ENCODE measurements around the gene COX5A. TPM values are rescaled to one million over a fixed set of nuclear protein-coding genes. Genes with fewer than 3 reads are reported as not detected.

Gene COX5A
- total and polyA plus RNA-seq, 2 experiments from 2014 or later = 190 to 885 TPM

- no peaks in the 10 kb centered on the region for H3K9me3 Mint-ChIP-seq
These were observed 40.6 kb downstream of the COX5A start for GRCh38 chr15:74897300-74897701.

GRCh38 chr15:74896316-74896715 is 41.6 kb downstream of the COX5A start:
- H3K9me3 Mint-ChIP-seq = no peaks in the 10 kb centered on the region
- Histone ChIP-seq H3K79me2 (replicated peaks; ENCODE audit: insufficient read depth) (no peaks in the 10 kb centered on the region), H3K4me3 (no peak overlapping the region), H2AFZ (no peak overlapping the region), H3F3A (replicated peaks; ENCODE audit: low read depth) (peaks cover 10% of the 10 kb centered on the region; the same call in 1 of the 2 replicates), H3K4me2 (no peak overlapping the region), H3K27ac (ENCODE audit: low read depth) (no peak overlapping the region), H4K20me1 (replicated peaks; ENCODE audit: insufficient read depth) (0 out of 2 replicates have a peak, but pooled peaks cover 3% of the 10 kb centered on the region), H3K4me1 (ENCODE audit: insufficient read depth) (no peaks in the 10 kb centered on the region), H3K36me3 (ENCODE audit: insufficient read depth) (peaks cover 12% of the 10 kb centered on the region), H3K27me3 (ENCODE audit: insufficient read depth) (no peaks in the 10 kb centered on the region), H3K9me2 (ENCODE audit: insufficient read depth) (no peaks in the 10 kb centered on the region)
- peaks cover 11% of the 10 kb centered on the region for H3K27me3 Mint-ChIP-seq (ENCODE audit: insufficient read depth, low read depth, poor library complexity)
- DNase-seq (ENCODE audit: low spot score) (no peak), ATAC-seq (no peak)
- H3K4me1 Mint-ChIP-seq = no peaks in the 10 kb centered on the region
- H3K4me3 Mint-ChIP-seq = no peak overlapping the region
- no peak overlapping the region for H3K27ac Mint-ChIP-seq
- peaks cover 62% of the 10 kb centered on the region for H3K36me3 Mint-ChIP-seq (ENCODE audit: low read depth)
- TF ChIP-seq REST (IDR thresholded peaks at IDR 0.05; ENCODE audit: unreplicated experiment) (no peak), ZNF462 (CRISPR knock-in tag; IDR thresholded peaks at IDR 0.05) (no peak), NANOG (IDR thresholded peaks at IDR 0.05; ENCODE audit: borderline replicate concordance) (no peak), EZH2phosphoT487 (IDR thresholded peaks at IDR 0.05; ENCODE audit: unreplicated experiment) (no peak), ZNF114 (CRISPR knock-in tag; IDR thresholded peaks at IDR 0.05) (no peak)

More at GRCh38 chr15:74897300-74897701, 40.6 kb downstream of the COX5A start:
- no peaks in the 10 kb centered on the region for H3K4me1 ChIP-seq (ENCODE audit: insufficient read depth)
- H3F3A ChIP-seq (replicated peaks; ENCODE audit: low read depth) = peaks cover 16% of the 10 kb centered on the region; the same call in 1 of the 2 replicates
- Mint-ChIP-seq H3K36me3 (ENCODE audit: low read depth) (peaks cover 65% of the 10 kb centered on the region), H3K4me3 (no peak overlapping the region; the same call in 2 of the 3 replicates), H3K27ac (no peak overlapping the region), H3K27me3 (ENCODE audit: insufficient read depth, low read depth, poor library complexity) (peaks cover 9% of the 10 kb centered on the region), H3K4me1 (no peaks in the 10 kb centered on the region)
- peaks cover 6% of the 10 kb centered on the region; the same call in 1 of the 2 replicates for H4K20me1 ChIP-seq (replicated peaks; ENCODE audit: insufficient read depth)
- H3K27me3 ChIP-seq (ENCODE audit: insufficient read depth) = no peaks in the 10 kb centered on the region
- no peak overlapping the region for H3K4me2 ChIP-seq
- no peaks in the 10 kb centered on the region for H3K9me2 ChIP-seq (ENCODE audit: insufficient read depth)
- no peaks in the 10 kb centered on the region for H3K79me2 ChIP-seq (replicated peaks; ENCODE audit: insufficient read depth)
- ATAC-seq = no peak
- no peak overlapping the region for H2AFZ ChIP-seq
- peaks cover 13% of the 10 kb centered on the region for H3K36me3 ChIP-seq (ENCODE audit: insufficient read depth)
- TF ChIP-seq POLR2AphosphoS5 (IDR thresholded peaks at IDR 0.05; ENCODE audit: low read depth) = peak; percentile 35
- TF ChIP-seq CTCF (conservative IDR thresholded peaks at IDR 0.05; ENCODE audit: low read depth in 2 of 2) = no peak
- no peak for TF ChIP-seq JUNB (IDR thresholded peaks at IDR 0.05; ENCODE audit: unreplicated experiment)
- no peak overlapping the region for H3K4me3 ChIP-seq
- no peak overlapping the region for H3K27ac ChIP-seq (ENCODE audit: low read depth)
- no peak for DNase-seq (ENCODE audit: low spot score)
